ENCODE results near the gene DAP.

DNA sequence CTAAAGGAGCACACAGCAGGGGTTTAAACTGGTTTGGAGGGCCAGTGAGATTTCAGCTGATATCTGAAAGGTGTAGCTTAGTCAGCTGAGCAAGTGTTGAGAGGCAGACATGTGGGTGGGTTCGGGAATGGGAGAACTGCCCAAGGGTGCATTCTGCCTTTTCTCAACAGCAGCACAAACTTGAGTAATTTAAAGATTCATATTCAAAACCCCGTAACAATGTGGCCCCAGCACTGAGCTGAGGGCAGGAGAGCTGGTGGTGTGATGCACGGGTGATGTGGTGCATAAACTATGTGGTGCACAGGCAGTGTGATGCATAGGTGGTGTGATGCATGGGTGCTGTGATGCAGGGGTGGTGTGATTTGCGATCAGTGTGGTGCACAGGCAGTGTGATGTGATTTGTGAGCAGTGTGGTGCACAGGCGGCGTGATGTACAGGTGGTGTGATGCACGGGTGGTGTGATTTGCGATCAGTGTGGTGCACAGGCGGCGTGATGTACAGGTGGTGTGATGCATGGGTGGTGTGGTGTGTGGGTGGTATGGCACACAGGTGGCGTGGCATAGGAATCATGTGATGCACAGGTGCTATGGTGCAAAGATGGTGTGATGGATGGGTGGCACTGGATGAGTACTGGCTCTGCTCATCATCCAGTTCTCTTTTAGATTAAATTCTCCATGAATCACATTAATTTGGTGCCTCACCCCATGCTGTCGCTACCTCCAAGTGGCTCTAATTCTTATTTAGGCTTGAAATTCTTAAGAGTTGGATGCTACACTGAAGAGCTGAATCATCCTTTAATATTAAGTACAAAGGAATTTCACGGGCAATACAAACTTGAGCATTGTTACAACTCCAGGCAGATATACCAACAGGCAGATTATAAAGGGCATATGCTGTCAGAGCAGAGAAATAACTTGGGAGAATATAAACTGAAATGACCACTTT, 53.6 kb downstream of the DAP start:
- TF ChIP-seq, protein P1, sequence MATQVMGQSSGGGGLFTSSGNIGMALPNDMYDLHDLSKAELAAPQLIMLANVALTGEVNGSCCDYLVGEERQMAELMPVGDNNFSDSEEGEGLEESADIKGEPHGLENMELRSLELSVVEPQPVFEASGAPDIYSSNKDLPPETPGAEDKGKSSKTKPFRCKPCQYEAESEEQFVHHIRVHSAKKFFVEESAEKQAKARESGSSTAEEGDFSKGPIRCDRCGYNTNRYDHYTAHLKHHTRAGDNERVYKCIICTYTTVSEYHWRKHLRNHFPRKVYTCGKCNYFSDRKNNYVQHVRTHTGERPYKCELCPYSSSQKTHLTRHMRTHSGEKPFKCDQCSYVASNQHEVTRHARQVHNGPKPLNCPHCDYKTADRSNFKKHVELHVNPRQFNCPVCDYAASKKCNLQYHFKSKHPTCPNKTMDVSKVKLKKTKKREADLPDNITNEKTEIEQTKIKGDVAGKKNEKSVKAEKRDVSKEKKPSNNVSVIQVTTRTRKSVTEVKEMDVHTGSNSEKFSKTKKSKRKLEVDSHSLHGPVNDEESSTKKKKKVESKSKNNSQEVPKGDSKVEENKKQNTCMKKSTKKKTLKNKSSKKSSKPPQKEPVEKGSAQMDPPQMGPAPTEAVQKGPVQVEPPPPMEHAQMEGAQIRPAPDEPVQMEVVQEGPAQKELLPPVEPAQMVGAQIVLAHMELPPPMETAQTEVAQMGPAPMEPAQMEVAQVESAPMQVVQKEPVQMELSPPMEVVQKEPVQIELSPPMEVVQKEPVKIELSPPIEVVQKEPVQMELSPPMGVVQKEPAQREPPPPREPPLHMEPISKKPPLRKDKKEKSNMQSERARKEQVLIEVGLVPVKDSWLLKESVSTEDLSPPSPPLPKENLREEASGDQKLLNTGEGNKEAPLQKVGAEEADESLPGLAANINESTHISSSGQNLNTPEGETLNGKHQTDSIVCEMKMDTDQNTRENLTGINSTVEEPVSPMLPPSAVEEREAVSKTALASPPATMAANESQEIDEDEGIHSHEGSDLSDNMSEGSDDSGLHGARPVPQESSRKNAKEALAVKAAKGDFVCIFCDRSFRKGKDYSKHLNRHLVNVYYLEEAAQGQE (IDR thresholded peaks at IDR 0.05) = no peak
- TF ChIP-seq ZFP36 (IDR thresholded peaks at IDR 0.05; ENCODE audit: borderline replicate concordance, partially characterized antibody) = no peak

All from A549 (cell line).